Cardiac fibroblast (primary cell): Measurements from ENCODE around the gene GNRH2.
"Not testable (repeated sequence)": the region's sequence is repeated elsewhere in the genome, so short reads cannot be mapped to it uniquely, and the experiment has no call there.

Experiments
- DNase-seq, 2 donors: peaks; one replicate each; pipeline versions ENCODE4 v3.0.0 to v3.0.0-alpha.2; 2010; ENCODE audit warnings: low read depth in 2 of 2
- H3K4me3 ChIP-seq, 2 donors: replicated peaks in 1 of 2; 1 replicate in 1 of 2; 2 replicates in 1 of 2; pipeline ENCODE4 v1.5.1; 2011; ENCODE audit warnings: low read depth in 2 of 2, low read length in 2 of 2, mild to moderate bottlenecking in 2 of 2, moderate library complexity in 1 of 2
- TF ChIP-seq, protein P1 (sequence below): IDR thresholded peaks from one replicate; pipeline ENCODE4 v1.5.1; 2011; ENCODE audit warnings: low read depth, mild to moderate bottlenecking, low read length, inconsistent platforms

Gene GNRH2

DNA sequence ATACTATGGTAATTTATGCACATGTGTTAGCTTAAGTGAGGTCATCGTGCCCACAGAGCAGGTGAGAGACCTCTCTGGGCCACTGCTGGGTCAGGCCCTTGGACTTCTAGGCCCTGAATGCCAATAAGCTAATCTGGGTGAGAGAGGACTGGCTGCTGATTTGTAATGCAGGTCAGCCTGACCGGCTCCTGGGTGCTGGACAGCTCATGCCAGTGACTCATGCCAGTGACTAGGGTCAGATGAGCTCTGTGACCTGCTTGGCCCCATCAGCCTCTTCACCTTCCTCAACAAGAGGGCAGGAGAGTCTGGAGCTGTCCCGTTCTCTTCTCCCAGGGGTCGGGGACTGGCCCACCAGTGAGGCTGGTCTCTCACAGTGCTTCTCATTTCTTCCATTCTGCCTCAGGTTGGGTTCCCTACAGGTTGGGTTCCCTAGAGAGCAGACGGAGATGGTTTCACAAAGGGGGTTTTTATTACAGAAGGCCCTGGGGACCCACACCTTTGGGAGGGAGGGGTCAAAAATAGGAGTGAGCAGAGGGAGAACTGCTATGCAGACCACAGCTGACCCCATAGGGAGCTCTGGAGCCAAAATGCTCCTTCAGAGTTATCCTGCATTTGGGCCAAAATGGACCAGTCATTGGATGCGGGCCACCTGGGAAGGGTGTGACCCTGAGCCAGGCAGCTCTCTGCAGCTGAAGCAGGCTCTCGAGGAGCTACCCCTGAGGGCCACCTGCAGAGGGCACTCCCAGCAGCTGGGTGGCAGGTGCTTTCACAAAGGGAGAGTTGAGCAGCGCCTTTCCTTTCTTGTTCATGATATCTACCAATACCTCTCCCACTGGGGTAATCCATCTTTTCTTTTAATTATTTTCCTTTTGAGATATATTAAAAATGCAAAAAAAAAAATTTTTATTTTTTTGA, 25.8 kb downstream of the GNRH2 start:
- TF ChIP-seq, protein P1, sequence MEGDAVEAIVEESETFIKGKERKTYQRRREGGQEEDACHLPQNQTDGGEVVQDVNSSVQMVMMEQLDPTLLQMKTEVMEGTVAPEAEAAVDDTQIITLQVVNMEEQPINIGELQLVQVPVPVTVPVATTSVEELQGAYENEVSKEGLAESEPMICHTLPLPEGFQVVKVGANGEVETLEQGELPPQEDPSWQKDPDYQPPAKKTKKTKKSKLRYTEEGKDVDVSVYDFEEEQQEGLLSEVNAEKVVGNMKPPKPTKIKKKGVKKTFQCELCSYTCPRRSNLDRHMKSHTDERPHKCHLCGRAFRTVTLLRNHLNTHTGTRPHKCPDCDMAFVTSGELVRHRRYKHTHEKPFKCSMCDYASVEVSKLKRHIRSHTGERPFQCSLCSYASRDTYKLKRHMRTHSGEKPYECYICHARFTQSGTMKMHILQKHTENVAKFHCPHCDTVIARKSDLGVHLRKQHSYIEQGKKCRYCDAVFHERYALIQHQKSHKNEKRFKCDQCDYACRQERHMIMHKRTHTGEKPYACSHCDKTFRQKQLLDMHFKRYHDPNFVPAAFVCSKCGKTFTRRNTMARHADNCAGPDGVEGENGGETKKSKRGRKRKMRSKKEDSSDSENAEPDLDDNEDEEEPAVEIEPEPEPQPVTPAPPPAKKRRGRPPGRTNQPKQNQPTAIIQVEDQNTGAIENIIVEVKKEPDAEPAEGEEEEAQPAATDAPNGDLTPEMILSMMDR: no peak
- peak in 1 of 2 donors; percentile 43 for DNase-seq

DNA sequence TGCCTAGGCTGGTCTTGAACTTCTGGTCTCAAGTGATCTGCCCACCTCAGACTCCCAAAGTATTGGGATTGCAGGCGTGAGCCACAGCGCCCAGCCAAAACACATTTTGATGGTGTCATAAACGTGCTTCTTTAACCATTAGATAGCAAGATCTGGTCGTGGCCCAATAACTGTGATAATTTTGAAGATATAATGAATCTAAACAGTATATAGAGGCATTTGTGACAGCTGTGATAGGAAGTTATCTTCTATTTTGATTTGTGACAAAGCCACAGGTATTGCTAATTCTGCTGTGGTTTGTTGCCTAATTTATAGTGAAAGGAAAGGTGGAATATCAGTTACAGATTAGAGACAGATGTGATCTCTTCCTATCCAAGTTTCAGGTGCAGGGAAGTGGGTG, 27.3 kb downstream of the GNRH2 start:
- TF ChIP-seq, protein P1: no peak
- no peak for DNase-seq
- H3K4me3 ChIP-seq: no peak overlapping the region

More for the DNA sequence above, 25.8 kb downstream of the GNRH2 start:
- H3K4me3 ChIP-seq: no peak overlapping the region

DNA sequence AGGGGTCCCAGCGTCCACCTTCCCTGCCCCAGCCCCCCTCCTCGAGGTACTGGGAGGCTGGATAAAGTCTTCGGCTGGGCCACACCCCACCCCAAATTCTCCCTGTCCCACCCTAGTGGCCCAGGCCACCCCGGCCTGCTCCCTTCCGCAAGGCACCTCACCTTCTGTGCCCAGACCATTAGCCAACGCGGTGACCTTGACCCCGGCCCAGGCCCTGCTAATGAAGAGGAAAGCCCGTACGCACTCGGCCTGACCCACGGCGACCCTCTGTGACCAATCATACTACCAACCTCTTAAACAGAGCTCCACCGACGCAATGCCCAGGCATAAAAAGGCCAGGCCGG, 27.8 kb downstream of the GNRH2 start:
- TF ChIP-seq, protein P1: no peak
- no peak overlapping the region for H3K4me3 ChIP-seq

DNA sequence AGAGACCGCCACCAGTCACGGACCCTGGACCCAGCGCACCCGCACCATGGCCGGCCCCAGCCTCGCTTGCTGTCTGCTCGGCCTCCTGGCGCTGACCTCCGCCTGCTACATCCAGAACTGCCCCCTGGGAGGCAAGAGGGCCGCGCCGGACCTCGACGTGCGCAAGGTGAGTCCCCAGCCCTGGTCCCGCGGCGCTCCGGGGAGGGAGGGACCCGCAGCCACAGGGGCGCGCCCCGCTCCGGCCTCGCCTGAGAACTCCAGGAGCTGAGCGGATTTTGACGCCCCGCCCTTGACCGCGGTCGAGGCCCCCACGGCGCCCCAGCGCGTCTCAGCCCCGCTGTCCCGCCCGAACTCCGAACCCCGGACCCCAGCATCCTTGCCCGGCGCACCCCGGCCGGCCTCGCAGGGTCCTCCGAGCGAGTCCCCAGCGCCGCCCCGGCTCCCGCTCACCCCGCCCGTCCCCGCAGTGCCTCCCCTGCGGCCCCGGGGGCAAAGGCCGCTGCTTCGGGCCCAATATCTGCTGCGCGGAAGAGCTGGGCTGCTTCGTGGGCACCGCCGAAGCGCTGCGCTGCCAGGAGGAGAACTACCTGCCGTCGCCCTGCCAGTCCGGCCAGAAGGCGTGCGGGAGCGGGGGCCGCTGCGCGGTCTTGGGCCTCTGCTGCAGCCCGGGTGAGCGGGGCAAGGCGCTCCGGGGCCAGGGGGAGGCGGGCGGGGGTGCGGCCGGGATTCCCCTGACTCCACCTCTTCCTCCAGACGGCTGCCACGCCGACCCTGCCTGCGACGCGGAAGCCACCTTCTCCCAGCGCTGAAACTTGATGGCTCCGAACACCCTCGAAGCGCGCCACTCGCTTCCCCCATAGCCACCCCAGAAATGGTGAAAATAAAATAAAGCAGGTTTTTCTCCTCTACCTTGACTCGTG, 28.4 kb downstream of the GNRH2 start, which contains the start of gene OXT:
OXT (plus strand) TSS at position 11 of the 920 bp plus-strand sequence; CDS start at position 47, 36 bp downstream.
- TF ChIP-seq, protein P1: no peak
- peak within 1 kb of the TSS; percentile 21 to 32 for H3K4me3 ChIP-seq
- DNase-seq: no peak

More for the DNA sequence above, 27.8 kb downstream of the GNRH2 start:
- no peak for DNase-seq

DNA sequence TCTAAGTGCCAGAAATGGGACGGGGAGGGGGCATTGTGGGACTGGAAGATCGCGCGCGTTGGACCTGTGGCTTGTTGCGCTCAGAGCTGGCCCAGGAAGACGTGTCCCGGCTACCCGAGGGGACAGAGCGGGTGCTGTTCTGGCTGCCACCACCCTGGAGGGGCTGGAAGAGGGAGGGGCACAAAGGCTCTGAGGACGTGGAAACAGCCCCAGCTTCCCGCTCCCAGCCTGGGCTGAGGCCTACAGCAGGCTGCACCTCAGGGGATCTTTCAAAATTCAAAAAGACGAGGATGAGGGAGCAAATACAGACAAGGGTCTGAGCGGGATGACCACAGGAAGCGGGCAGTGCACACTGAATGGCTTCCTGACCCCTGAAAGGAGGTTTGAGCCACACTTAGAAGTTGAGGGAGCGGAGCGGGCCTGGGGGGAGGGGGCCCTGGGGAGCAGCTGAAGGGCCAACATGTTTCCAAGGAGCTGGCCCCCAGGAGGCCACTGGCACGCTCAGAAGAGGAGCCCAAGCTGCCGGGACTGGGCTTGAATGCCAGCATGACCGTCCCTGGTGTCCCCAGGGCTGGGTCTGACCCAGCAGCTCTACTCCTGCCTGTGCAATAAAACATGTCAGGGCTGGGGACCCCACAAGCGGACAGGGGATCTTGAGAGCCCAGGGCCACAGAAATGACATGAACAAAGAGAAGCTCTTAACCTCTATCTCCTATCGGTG, 29.3 kb downstream of the GNRH2 start:
- DNase-seq: no peak
- TF ChIP-seq, protein P1: no peak
- H3K4me3 ChIP-seq: no peak overlapping the region

DNA sequence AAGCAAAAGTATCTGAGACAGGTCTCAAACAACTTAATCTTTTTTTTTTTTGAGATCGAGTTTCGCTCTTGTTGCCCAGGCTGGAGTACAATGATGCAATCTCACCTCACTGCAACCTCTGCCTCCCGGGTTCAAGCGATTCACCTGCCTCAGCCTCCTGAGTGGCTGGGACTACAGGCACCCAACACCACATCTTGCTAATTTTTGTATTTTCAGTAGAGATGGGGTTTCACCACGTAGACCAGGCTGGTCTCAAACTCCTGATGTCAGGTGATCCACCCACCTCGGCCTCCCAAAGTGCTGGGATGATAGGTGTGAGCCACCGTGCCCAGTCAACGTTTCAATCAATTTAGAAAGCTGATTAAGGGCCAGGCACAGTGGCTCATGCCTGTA, 29.8 kb downstream of the GNRH2 start:
- not testable (repeated sequence) for DNase-seq, H3K4me3 ChIP-seq
